ENCODE results near the gene LHFPL6.

LHFPL6 gene

GRCh38 chr13:39318161-39318560 is 284.8 kb downstream of the LHFPL6 start:
- TF ChIP-seq TAF1 (IDR thresholded peaks at IDR 0.05; ENCODE audit: borderline replicate concordance, insufficient read depth, low read length) (no peak), POLR2AphosphoS5 (IDR thresholded peaks at IDR 0.05; ENCODE audit: low read depth, low read length) (no peak), SIN3A (IDR thresholded peaks at IDR 0.05; ENCODE audit: borderline replicate concordance, insufficient read depth, low read length) (no peak), FOXP2 (optimal IDR thresholded peaks at IDR 0.05; ENCODE audit: borderline replicate concordance, extremely low read depth, extremely low read length, insufficient read depth) (no peak)
- TF ChIP-seq, protein P1, sequence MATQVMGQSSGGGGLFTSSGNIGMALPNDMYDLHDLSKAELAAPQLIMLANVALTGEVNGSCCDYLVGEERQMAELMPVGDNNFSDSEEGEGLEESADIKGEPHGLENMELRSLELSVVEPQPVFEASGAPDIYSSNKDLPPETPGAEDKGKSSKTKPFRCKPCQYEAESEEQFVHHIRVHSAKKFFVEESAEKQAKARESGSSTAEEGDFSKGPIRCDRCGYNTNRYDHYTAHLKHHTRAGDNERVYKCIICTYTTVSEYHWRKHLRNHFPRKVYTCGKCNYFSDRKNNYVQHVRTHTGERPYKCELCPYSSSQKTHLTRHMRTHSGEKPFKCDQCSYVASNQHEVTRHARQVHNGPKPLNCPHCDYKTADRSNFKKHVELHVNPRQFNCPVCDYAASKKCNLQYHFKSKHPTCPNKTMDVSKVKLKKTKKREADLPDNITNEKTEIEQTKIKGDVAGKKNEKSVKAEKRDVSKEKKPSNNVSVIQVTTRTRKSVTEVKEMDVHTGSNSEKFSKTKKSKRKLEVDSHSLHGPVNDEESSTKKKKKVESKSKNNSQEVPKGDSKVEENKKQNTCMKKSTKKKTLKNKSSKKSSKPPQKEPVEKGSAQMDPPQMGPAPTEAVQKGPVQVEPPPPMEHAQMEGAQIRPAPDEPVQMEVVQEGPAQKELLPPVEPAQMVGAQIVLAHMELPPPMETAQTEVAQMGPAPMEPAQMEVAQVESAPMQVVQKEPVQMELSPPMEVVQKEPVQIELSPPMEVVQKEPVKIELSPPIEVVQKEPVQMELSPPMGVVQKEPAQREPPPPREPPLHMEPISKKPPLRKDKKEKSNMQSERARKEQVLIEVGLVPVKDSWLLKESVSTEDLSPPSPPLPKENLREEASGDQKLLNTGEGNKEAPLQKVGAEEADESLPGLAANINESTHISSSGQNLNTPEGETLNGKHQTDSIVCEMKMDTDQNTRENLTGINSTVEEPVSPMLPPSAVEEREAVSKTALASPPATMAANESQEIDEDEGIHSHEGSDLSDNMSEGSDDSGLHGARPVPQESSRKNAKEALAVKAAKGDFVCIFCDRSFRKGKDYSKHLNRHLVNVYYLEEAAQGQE (IDR thresholded peaks at IDR 0.05; ENCODE audit: insufficient read depth in 1 of 2, low read depth in 2 of 2, low read length in 2 of 2) = no peak

DNA sequence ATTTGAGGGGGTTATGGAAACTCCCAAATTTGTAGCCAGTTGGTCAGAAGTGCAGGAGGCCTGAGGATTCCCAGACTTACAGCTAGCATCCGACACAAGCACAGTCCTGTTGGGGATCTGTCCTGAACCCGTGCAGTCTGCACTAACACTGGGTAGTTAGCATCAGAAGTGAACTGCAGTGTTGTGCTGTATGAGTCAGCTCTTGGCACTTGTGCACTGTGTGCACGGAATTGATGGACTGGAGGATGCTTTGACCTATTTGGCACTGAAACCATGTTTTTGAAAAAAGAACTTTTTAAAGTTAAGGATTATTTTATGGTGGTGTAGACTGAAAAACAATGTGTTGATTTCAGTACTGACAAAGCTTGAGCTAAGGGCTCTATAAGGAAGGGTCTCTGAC is 285.7 kb downstream of the LHFPL6 start:
- TF ChIP-seq POLR2AphosphoS5 (IDR thresholded peaks at IDR 0.05; ENCODE audit: low read depth, low read length) (no peak), SIN3A (IDR thresholded peaks at IDR 0.05; ENCODE audit: borderline replicate concordance, insufficient read depth, low read length) (no peak), FOXP2 (optimal IDR thresholded peaks at IDR 0.05; ENCODE audit: borderline replicate concordance, extremely low read depth, extremely low read length, insufficient read depth) (no peak), TAF1 (IDR thresholded peaks at IDR 0.05; ENCODE audit: borderline replicate concordance, insufficient read depth, low read length) (no peak)
- TF ChIP-seq, protein P1 (IDR thresholded peaks at IDR 0.05; ENCODE audit: insufficient read depth in 1 of 2, low read depth in 2 of 2, low read length in 2 of 2) = no peak

DNA sequence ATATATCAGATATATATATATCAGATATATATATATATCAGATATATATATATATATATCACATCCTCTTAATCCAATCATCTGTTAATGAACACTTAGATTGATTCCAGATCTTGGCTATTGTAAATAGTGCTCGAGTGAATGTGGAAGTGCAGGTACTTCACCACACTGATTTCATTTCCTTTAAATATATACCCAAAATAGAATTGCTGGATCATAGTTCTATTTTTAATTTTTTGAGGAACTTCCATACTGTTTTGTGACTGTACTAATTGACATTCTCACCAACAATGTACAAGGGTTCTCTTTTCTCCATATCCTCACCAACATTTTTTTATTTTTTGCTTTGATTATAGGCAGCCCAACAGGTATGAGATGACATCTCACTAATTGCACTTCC is 287.2 kb downstream of the LHFPL6 start:
- no peak for TF ChIP-seq SIN3A (IDR thresholded peaks at IDR 0.05; ENCODE audit: borderline replicate concordance, insufficient read depth, low read length)
- TF ChIP-seq TAF1 (IDR thresholded peaks at IDR 0.05; ENCODE audit: borderline replicate concordance, insufficient read depth, low read length) = no peak
- no peak for TF ChIP-seq POLR2AphosphoS5 (IDR thresholded peaks at IDR 0.05; ENCODE audit: low read depth, low read length)
- no peak for TF ChIP-seq FOXP2 (optimal IDR thresholded peaks at IDR 0.05; ENCODE audit: borderline replicate concordance, extremely low read depth, extremely low read length, insufficient read depth)
- TF ChIP-seq, protein P1 (IDR thresholded peaks at IDR 0.05; ENCODE audit: insufficient read depth in 1 of 2, low read depth in 2 of 2, low read length in 2 of 2) = no peak

- no peak for TF ChIP-seq TAF1 (IDR thresholded peaks at IDR 0.05; ENCODE audit: borderline replicate concordance, insufficient read depth, low read length)
- no peak for TF ChIP-seq FOXP2 (optimal IDR thresholded peaks at IDR 0.05; ENCODE audit: borderline replicate concordance, extremely low read depth, extremely low read length, insufficient read depth)
- TF ChIP-seq, protein P1 (IDR thresholded peaks at IDR 0.05; ENCODE audit: insufficient read depth in 1 of 2, low read depth in 2 of 2, low read length in 2 of 2) = no peak
- TF ChIP-seq POLR2AphosphoS5 (IDR thresholded peaks at IDR 0.05; ENCODE audit: low read depth, low read length) = no peak
- TF ChIP-seq SIN3A (IDR thresholded peaks at IDR 0.05; ENCODE audit: borderline replicate concordance, insufficient read depth, low read length) = no peak
Measured at GRCh38 chr13:39313721-39314120, 289.3 kb downstream of the LHFPL6 start.

- TF ChIP-seq SIN3A (IDR thresholded peaks at IDR 0.05; ENCODE audit: borderline replicate concordance, insufficient read depth, low read length) (no peak), FOXP2 (optimal IDR thresholded peaks at IDR 0.05; ENCODE audit: borderline replicate concordance, extremely low read depth, extremely low read length, insufficient read depth) (no peak), TAF1 (IDR thresholded peaks at IDR 0.05; ENCODE audit: borderline replicate concordance, insufficient read depth, low read length) (no peak), POLR2AphosphoS5 (IDR thresholded peaks at IDR 0.05; ENCODE audit: low read depth, low read length) (no peak)
- TF ChIP-seq, protein P1 (IDR thresholded peaks at IDR 0.05; ENCODE audit: insufficient read depth in 1 of 2, low read depth in 2 of 2, low read length in 2 of 2) = no peak
Measured at GRCh38 chr13:39312596-39312995, 290.4 kb downstream of the LHFPL6 start.
